ENCODE results near the gene GIT2.

GRCh38 chr12:109952160-109952858 lies 43.9 kb downstream of the GIT2 start:
- TF ChIP-seq CTCF (conservative IDR thresholded peaks at IDR 0.05 in 1 of 2, IDR thresholded peaks at IDR 0.05 in 1 of 2; ENCODE audit: extremely low read depth in 1 of 2, insufficient read depth in 1 of 2, low read depth in 1 of 2, low read length in 2 of 2) (no peak), EZH2 (IDR thresholded peaks at IDR 0.05; ENCODE audit: borderline replicate concordance, low read length) (no peak)
